Lower lobe of right lung (tissue), 2 donors: ENCODE results near the gene IL33. TPM values are rescaled to one million over a fixed set of nuclear protein-coding genes. Genes with fewer than 3 reads are reported as not detected.

Experiments
- ATAC-seq, 2 donors: fragments of 200-7000 bp; cut with Tn5 transposase; one replicate each; pipeline ENCODE4 v1.9.1; 2020 to 2022; ENCODE audit warnings: mild to moderate bottlenecking in 2 of 2, moderate library complexity in 2 of 2
- DNase-seq: peaks from one replicate; pipeline ENCODE4 v3.0.0-alpha.2; 2020
- H3K27ac ChIP-seq: fragments of 200-600 bp; one replicate; pipeline ENCODE4 v1.8.0; 2022
- H3K27me3 ChIP-seq: fragments of 200-600 bp; one replicate; pipeline ENCODE4 v1.8.0; 2022; ENCODE audit warnings: low read depth
- H3K36me3 ChIP-seq: fragments of 200-600 bp; one replicate; pipeline ENCODE4 v1.8.0; 2022; ENCODE audit warnings: mild to moderate bottlenecking
- H3K4me1 ChIP-seq: fragments of 200-600 bp; one replicate; pipeline ENCODE4 v1.8.0; 2022
- H3K4me3 ChIP-seq: fragments of 200-600 bp; one replicate; pipeline ENCODE4 v1.8.0; 2022; ENCODE audit warnings: mild to moderate bottlenecking
- H3K9me3 ChIP-seq: fragments of 200-600 bp; one replicate; pipeline ENCODE4 v1.8.0; 2022
- intact Hi-C: fragments of 100-400 bp; cut with DNase I; formaldehyde crosslinking; loops from one replicate; pipeline ENCODE4 v1.11.0; 2022
- total RNA-seq: library from RNA; stranded (reverse); fragmentation: NEBNext Ultra II Directional; extraction: Animal tissue kit (Norgen Biotek cat#: 25700); gene quantifications from one replicate; pipeline ENCODE4 v1.2.1, GENCODE V29; 2021
- TF ChIP-seq, protein P1 (sequence below): fragments of 200-600 bp; IDR thresholded peaks from one replicate; pipeline ENCODE4 v1.8.0; 2022; ENCODE audit warnings: antibody characterized with exemption, mild to moderate bottlenecking
- donor health status: DM: no; HTN: yes; CAD: no; lungs with severe emphysema.

The IL33 gene
- total RNA-seq, 1 donor from 2014 or later = 47.8 TPM

DNA sequence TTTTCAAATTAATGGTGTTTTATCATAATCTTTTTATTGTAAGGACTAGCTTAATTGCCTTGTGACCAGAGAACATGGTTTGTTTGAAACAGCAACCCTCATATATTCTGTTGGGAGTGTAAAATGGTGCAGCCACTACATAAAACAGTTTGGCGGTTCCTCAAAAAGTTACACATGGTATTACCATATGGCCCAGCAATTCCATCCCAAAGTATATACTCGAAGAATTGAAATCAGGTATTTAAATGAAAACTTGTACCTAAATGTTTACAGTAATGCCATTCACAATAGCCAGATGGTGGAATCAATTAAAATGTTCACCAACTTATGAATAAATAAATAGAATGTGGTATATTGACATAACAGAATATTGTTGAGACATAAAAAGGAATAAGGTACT lies 14.8 kb upstream of the IL33 start:
- intact Hi-C loops = no loop called here
- DNase-seq (no peak), ATAC-seq (no peak)
- H3K27ac ChIP-seq = no peak overlapping the region
- H3K4me1 ChIP-seq = peaks cover 23% of the 10 kb centered on the region
- no peaks in the 10 kb centered on the region for H3K9me3 ChIP-seq
- no peak overlapping the region for H3K4me3 ChIP-seq
- TF ChIP-seq, protein P1, sequence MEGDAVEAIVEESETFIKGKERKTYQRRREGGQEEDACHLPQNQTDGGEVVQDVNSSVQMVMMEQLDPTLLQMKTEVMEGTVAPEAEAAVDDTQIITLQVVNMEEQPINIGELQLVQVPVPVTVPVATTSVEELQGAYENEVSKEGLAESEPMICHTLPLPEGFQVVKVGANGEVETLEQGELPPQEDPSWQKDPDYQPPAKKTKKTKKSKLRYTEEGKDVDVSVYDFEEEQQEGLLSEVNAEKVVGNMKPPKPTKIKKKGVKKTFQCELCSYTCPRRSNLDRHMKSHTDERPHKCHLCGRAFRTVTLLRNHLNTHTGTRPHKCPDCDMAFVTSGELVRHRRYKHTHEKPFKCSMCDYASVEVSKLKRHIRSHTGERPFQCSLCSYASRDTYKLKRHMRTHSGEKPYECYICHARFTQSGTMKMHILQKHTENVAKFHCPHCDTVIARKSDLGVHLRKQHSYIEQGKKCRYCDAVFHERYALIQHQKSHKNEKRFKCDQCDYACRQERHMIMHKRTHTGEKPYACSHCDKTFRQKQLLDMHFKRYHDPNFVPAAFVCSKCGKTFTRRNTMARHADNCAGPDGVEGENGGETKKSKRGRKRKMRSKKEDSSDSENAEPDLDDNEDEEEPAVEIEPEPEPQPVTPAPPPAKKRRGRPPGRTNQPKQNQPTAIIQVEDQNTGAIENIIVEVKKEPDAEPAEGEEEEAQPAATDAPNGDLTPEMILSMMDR = no peak
- no peaks in the 10 kb centered on the region for H3K27me3 ChIP-seq
- H3K36me3 ChIP-seq = no peaks in the 10 kb centered on the region

DNA sequence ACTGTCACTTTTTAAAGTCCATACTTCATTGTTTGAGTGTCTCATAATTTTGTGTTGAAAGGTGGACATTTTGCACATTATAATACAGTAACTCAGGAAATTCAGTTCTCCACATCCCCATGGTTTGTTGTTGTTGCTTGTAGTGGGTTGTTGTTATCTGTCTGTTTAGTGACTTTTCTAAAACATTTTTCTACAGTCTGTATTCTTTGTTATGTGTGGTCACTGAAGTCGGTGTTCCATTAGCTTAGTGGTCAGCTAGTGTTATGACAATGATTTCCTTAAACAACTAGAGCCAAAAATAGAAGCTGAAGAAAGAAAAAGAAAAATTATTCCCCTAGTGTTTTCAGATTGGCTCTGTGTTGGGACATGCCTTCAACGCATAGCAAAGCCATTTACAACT lies 5.6 kb upstream of the IL33 start:
- no peak for DNase-seq
- TF ChIP-seq, protein P1 = no peak
- Histone ChIP-seq H3K9me3 (peaks cover 31% of the 10 kb centered on the region), H3K4me1 (peaks cover under 1% of the 10 kb centered on the region), H3K27ac (no peak overlapping the region), H3K27me3 (no peaks in the 10 kb centered on the region), H3K36me3 (no peaks in the 10 kb centered on the region), H3K4me3 (no peak overlapping the region)
- intact Hi-C loops = no loop called here
- ATAC-seq = no peak

DNA sequence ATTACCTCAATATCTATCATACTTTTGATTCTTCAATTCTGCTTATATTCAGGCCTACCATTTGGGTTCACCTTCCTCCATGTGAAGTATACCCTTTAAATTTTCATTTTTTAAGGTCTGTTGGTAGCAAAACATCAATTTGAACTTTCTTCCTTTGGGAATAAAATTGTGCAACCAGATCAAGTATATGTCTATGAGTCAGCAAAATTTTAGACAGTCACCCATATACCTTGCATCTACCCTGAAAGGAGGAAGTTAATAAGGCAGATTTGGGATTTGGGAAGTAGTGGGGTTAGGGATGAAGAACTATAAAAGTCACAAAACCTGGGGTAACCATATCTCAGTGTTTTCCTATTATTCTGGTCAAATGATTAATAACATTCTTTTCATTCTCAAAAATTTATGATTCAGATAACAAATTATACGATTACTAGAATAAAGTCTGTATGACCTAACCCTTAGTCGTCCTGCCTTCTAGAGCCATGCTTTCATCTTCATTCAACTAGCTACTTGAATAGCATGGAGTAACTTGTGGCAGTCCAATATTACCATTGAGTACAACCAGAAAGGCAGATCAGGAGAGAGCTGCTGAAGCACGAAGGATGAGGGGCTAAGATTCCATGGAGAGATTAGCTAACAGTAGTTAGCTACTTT lies 2.8 kb upstream of the IL33 start:
- Histone ChIP-seq H3K27ac (no peak overlapping the region), H3K4me3 (no peak overlapping the region), H3K9me3 (peaks cover 31% of the 10 kb centered on the region), H3K27me3 (no peaks in the 10 kb centered on the region), H3K36me3 (no peaks in the 10 kb centered on the region), H3K4me1 (peaks cover 9% of the 10 kb centered on the region)
- ATAC-seq (no peak), DNase-seq (no peak)
- TF ChIP-seq, protein P1 = no peak
- intact Hi-C loops = no loop called here

DNA sequence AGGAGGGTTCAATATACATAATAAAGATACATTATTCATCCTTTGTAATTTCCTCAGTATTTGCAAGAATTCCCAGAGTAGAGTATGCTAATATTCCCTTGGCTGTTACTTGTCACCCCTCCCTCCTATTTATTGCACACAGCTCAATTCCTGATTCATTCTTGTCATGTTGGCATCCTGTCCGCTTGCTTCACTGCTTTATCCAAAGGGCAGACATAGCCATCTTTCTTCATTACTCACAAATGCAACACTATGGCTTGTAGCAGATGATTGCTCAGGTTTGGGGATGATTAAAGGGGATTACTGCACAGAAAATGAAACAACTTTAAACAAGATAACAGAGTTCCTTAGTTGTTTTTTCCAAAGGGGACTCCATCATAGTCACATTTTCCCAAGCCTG lies 1.2 kb upstream of the IL33 start:
- H3K36me3 ChIP-seq = no peaks in the 10 kb centered on the region
- H3K4me3 ChIP-seq = no peak overlapping the region
- peaks cover 17% of the 10 kb centered on the region for H3K9me3 ChIP-seq
- intact Hi-C loops = no loop called here
- no peak for DNase-seq
- H3K4me1 ChIP-seq = peaks cover 13% of the 10 kb centered on the region
- TF ChIP-seq, protein P1 = no peak
- H3K27me3 ChIP-seq = no peaks in the 10 kb centered on the region
- ATAC-seq = no peak
- no peak overlapping the region for H3K27ac ChIP-seq

DNA sequence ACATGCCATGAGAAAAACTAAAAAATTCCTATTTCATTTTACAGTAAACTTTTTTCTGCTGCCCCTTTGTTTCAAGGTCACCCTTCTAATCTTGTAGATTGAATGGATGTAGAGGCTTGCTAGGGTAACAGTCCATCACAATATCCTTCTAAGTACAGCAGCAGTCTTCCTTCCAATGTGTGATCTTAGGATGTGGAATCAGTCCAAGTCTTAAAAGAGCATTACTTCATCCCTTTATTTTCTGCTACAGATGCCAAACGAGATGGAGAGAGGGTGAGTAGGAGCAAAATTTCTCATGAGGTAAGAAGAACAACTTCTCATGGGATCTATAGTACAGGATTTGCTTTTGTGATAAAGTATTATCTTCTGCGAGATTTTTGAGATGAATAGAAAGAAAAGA lies 704 bp upstream of the IL33 start:
- intact Hi-C loops = no loop called here
- H3K27ac ChIP-seq = no peak overlapping the region
- no peak overlapping the region for H3K4me3 ChIP-seq
- peaks cover 13% of the 10 kb centered on the region for H3K9me3 ChIP-seq
- H3K27me3 ChIP-seq = no peaks in the 10 kb centered on the region
- no peaks in the 10 kb centered on the region for H3K36me3 ChIP-seq
- DNase-seq (no peak), ATAC-seq (no peak)
- TF ChIP-seq, protein P1 = no peak
- peaks cover 13% of the 10 kb centered on the region for H3K4me1 ChIP-seq
